ENCODE results near the gene ODAD4.

DNA sequence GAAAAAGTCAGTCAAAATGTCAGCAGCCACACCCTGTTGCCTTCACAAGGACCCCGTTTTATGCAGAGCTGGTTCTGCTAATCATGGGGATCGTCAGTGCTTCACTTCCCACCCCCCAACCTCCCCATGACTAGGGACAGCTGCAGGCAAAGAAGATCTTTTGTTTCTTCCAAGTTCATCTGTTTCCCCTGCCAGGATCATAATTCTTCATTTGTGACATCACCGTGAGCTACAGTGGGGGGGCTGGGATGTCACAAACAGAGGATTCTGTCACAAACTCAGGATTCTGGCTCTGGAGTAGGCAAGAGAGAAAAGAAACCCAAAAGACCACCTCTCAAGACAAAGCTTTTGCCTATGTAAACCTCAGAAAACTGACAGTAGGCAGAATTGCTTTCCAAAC is 62.2 kb downstream of the ODAD4 start:
- TF ChIP-seq, protein P1, sequence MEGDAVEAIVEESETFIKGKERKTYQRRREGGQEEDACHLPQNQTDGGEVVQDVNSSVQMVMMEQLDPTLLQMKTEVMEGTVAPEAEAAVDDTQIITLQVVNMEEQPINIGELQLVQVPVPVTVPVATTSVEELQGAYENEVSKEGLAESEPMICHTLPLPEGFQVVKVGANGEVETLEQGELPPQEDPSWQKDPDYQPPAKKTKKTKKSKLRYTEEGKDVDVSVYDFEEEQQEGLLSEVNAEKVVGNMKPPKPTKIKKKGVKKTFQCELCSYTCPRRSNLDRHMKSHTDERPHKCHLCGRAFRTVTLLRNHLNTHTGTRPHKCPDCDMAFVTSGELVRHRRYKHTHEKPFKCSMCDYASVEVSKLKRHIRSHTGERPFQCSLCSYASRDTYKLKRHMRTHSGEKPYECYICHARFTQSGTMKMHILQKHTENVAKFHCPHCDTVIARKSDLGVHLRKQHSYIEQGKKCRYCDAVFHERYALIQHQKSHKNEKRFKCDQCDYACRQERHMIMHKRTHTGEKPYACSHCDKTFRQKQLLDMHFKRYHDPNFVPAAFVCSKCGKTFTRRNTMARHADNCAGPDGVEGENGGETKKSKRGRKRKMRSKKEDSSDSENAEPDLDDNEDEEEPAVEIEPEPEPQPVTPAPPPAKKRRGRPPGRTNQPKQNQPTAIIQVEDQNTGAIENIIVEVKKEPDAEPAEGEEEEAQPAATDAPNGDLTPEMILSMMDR (IDR thresholded peaks at IDR 0.05; ENCODE audit: low read depth, low read length) = no peak
- no peak for TF ChIP-seq EZH2phosphoT487 (IDR thresholded peaks at IDR 0.05; ENCODE audit: low read depth)
